Measurements from ENCODE around the gene SLC2A4RG.

The SLC2A4RG gene

DNA sequence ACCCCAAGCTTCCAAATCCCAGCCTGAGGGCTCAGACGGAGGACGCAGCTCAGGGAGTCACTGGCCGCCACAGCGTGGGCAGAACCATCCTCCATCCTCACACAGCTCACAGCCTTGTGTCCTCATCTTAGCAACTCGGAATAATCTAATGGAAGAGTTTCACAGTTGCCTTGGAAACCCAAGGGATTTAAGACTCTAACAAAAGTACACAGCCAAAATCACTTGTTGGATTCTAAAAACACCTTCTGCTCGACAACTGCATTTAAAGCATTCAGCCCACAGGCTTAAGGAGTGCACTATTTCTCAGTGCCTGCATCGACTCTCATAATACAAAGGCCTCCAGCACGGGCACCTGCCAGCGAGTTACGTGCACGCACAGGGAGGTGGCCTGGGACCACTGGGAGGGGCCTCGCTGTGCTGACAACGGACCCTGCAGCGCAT, 46.1 kb downstream of the SLC2A4RG start:
- no peak for DNase-seq
- intact Hi-C loops (cut with DNase I): loop anchor here (2.0 kb wide), 1 partner anchor 189 kb away; no protein-coding TSS in a partner anchor

DNA sequence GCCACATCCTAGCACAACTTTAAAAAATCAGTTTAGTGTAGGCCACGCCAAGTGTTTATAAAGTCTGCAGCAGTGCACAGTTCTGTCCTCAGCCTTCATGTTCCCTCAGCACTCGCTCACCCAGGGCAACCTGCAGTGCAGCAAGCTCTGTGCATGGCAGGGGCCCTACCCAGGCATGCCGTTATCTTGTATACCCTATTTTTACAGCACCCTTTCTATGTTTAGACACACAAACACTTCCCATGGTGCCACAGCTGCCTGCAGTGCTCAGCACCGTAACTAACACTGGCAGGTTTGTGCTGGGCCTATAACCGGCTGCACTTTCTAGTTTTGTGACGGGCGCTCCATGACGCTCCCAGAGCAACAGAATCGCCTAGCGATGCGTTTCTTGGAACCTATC, 47.7 kb downstream of the SLC2A4RG start:
- intact Hi-C loops (cut with DNase I): loop anchor here (2.0 kb wide), 1 partner anchor 187 kb away; no protein-coding TSS in a partner anchor
- DNase-seq: no peak

DNA sequence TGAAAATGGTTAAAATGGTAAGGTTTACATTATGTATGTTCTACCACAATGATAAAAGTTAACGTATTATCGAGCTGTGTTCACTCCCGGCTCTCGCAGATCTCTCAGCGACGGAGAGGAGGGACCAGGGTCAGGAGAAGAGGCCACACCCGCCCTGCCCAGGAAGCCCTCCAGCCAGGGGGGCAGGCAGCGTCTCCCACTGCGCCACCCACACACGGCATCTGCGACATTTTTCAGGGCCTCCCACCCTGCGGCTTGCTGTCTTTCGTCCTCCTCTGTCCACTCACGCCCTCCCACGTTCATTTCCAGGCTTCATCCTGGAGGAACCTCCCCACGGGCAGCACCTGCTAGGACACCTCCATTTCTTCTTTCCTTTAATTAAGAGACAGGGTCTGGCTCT, 48.2 kb downstream of the SLC2A4RG start:
- DNase-seq: no peak
- intact Hi-C loops (cut with DNase I): loop anchor here (2.0 kb wide), 1 partner anchor 187 kb away; no protein-coding TSS in a partner anchor

DNA sequence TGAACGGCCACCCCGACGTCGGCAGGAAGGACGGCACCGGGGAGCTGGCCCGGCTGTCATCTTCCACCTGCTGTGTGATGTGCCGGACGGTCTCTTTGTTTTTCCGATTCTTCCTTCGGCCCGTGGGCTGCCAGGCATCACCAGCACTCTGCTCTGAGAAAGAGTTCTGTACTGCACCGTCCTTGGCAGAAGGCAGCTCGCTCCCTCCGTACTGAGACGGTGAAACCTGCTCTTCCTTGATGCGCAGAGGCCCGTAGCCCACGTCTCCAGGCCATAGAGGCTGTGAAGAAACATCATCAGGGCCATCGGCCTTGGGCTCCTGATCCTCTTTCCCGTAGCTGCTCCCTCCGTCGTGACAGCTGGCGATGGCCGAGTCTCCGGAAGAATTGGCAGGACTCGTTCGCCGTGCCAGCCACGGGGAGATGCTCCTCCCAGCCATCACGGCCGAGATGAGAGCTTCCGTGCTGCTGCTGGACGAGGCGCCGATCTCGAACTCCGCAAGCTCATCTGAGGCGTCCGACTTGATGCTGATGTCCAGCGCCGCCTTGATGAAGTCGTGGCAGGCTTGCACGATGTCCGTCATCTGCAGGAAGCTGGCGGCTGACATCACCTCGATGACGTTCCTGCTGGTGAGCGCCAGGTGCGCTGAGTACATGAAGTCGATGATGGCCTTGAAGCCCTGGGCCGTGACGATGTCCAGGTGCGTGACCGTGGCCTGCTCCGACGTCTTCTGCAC, 50.4 kb downstream of the SLC2A4RG start:
- no peak for DNase-seq
- intact Hi-C loops (cut with DNase I): no loop called here

DNA sequence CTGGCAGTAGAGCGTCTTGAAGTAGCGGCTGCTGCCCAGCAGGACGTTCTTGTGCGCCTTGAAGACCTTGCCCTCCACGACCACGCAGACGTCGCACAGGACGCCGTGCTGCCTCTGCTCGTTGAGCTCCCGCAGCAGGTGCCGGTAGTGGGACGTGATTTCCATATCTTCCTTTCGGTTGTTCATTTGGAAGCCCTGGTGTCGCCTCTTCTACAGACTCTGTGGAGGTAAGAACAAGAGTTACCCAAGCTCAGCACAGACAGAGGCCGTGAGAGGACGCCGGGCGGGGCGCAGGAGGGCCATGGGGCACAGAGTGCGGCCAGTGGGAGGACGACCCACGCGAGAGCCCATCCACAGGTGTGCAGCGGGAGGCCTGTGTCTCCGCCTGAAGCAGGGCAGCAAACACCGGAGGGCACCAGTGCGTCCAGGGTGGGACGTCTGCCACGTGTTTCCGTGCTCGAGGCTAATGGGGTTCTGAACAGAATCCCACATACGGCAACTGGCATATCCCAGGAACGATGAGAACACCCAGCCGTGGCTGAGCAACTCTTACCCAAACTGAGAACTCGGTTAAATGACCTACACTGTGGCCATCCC, 51.1 kb downstream of the SLC2A4RG start:
- intact Hi-C loops (cut with DNase I): no loop called here
- no peak for DNase-seq

DNA sequence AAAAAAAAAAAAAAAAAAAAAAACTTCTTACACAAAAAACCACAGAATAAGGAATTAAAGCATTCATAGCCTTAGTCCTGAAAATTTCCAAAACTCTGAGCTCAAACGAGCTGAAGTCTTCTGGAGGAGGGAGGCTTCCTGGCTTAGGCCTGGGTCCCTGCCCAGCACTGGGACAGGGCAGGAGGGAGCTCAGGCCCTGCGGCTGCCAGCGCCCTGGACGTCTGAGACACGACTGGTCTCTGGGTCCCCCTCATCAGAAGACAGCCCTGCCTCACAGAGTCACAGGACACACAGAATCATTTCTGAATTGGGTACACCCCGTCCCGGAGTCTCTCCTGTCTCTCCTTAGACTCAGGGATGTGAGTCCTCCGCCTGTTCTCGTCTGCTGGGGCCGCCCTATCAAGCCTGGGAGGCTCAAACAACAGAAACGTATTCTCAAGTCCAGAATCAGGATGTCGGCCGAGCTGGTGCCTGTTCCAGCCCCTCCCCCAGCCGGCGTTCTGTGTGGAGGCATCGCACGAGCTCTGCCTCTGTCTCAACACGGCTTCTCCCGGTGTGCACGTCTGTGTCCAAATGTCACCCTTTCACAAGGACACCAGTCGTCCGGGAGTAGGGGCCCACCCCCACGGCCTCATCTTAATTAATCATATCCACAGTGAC, 52.1 kb downstream of the SLC2A4RG start:
- intact Hi-C loops (cut with DNase I): no loop called here
- DNase-seq: no peak

DNA sequence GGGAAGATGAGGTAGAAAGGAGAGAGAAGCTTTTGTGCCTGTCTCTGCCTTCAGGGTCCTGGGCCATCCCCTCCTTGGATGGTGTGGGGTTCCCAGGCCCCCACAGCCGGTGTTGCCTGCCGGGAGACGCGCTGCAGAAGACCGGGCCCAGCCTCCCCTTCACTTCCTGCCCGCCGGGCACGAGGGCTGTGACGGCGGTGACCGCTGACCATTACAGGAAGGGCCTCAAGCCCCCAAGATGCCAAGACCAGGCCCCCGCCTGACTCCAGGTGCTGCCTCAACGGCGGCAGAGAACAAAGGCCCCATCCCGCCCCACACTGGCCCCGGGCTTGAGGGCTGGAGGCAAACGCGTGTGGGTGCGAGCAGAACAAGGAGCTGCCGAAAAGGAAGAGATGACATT, 53.3 kb downstream of the SLC2A4RG start:
- intact Hi-C loops (cut with DNase I): no loop called here

More for the DNA sequence above, 53.3 kb downstream of the SLC2A4RG start:
- DNase-seq: no peak
